Measurements from ENCODE around the gene TPPP3.

- no peak for TF ChIP-seq POLR2A (IDR thresholded peaks at IDR 0.05)
- TF ChIP-seq CTCF (IDR thresholded peaks at IDR 0.05): no peak
- TF ChIP-seq POLR2AphosphoS5 (IDR thresholded peaks at IDR 0.05): no peak
- no peak for TF ChIP-seq EP300 (IDR thresholded peaks at IDR 0.05)
Measured at GRCh38 chr16:67432506-67432890, 39.2 kb upstream of the TPPP3 start.

All from suprapubic skin (tissue), 4 donors.